GM18499 (cell line): ENCODE measurements around the gene TAS1R1.

ENCODE experiments used
- ATAC-seq: cut with Tn5 transposase; IDR thresholded peaks from one replicate; pipeline ENCODE4 v1.9.1; 2021; ENCODE audit warnings: moderate number of reproducible peaks; ENCODE audit not compliant: insufficient read depth, unreplicated experiment

Gene TAS1R1

GRCh38 chr1:6570100-6570499, 15.0 kb downstream of the TAS1R1 start:
- ATAC-seq = no peak

- no peak for ATAC-seq
Measured at GRCh38 chr1:6570987-6571386, 15.9 kb downstream of the TAS1R1 start.

GRCh38 chr1:6572653-6573383, 17.7 kb downstream of the TAS1R1 start:
- no peak for ATAC-seq

GRCh38 chr1:6574025-6574620, 19.0 kb downstream of the TAS1R1 start:
- no peak for ATAC-seq

- no peak for ATAC-seq
Measured at GRCh38 chr1:6574818-6575217, 19.7 kb downstream of the TAS1R1 start.

GRCh38 chr1:6577831-6578525, 22.9 kb downstream of the TAS1R1 start:
- ATAC-seq = no peak

- ATAC-seq = no peak
Measured at GRCh38 chr1:6578624-6579373, 23.7 kb downstream of the TAS1R1 start.

GRCh38 chr1:6579374-6580118, 24.4 kb downstream of the TAS1R1 start, which contains the start of gene ZBTB48:
TSS of gene ZBTB48 (plus strand) at chr1:6579994. CDS start at chr1:6580610, 616 bp downstream.
- peak; percentile 67 for ATAC-seq

- no peak for ATAC-seq
Measured at GRCh38 chr1:6580119-6580592, 25.0 kb downstream of the TAS1R1 start.

GRCh38 chr1:6580593-6581409, 25.7 kb downstream of the TAS1R1 start:
- no peak for ATAC-seq

GRCh38 chr1:6581561-6582305, 26.6 kb downstream of the TAS1R1 start:
- no peak for ATAC-seq

GRCh38 chr1:6582370-6582769, 27.3 kb downstream of the TAS1R1 start:
- ATAC-seq = no peak

- no peak for ATAC-seq
Measured at GRCh38 chr1:6584126-6585080, 29.3 kb downstream of the TAS1R1 start.

GRCh38 chr1:6585081-6585722, 30.1 kb downstream of the TAS1R1 start:
- no peak for ATAC-seq

GRCh38 chr1:6585841-6586240, 30.7 kb downstream of the TAS1R1 start:
- no peak for ATAC-seq

GRCh38 chr1:6586404-6586816, 31.3 kb downstream of the TAS1R1 start:
- ATAC-seq = no peak
